HepG2 (cell line): Measurements from ENCODE around the gene MCRIP2. TPM values are rescaled to one million over a fixed set of nuclear protein-coding genes. Genes with fewer than 3 reads are reported as not detected.

Experiments used
- AHR ChIP-seq: IDR thresholded peaks from 2 replicates; pipeline ENCODE4 v1.6.1; 2018; ENCODE audit warnings: missing genetic modification reagents, missing compliant biosample characterization
- E2F2 ChIP-seq: sonication (generic); formaldehyde crosslinking; IDR thresholded peaks from 2 replicates; pipeline ENCODE4 v1.4.0; 2020; ENCODE audit warnings: missing genetic modification reagents, borderline replicate concordance
- E2F5 ChIP-seq: sonication (generic); formaldehyde crosslinking; conservative IDR thresholded peaks from 2 replicates; pipeline ENCODE4 v1.4.0; 2020; ENCODE audit warnings: missing genetic modification reagents
- HOXA7 ChIP-seq: sonication (generic); formaldehyde crosslinking; IDR thresholded peaks from 2 replicates; pipeline ENCODE4 v1.8.1; 2022; ENCODE audit warnings: mild to moderate bottlenecking, missing genetic modification reagents, moderate library complexity
- TAF1 ChIP-seq: sonication (generic); formaldehyde crosslinking; IDR thresholded peaks from 2 replicates; pipeline ENCODE4 v1.4.0; 2020; ENCODE audit warnings: missing genetic modification reagents
- TCF7L2 ChIP-seq: IDR thresholded peaks from 2 replicates; pipeline ENCODE4 v1.6.1; 2011; ENCODE audit warnings: mild to moderate bottlenecking, low read depth, low read length, moderate library complexity
- TFAP4 ChIP-seq: sonication (generic); IDR thresholded peaks from 2 replicates; pipeline ENCODE4 v1.6.1; 2016; ENCODE audit warnings: low read depth, borderline replicate concordance
- TSC22D2 ChIP-seq: sonication (generic); formaldehyde crosslinking; IDR thresholded peaks from 2 replicates; pipeline ENCODE4 v1.5.1; 2020; ENCODE audit warnings: missing genetic modification reagents, mild to moderate bottlenecking, borderline replicate concordance
- U2AF2 ChIP-seq: fragments of 200-400 bp; formaldehyde crosslinking; IDR thresholded peaks from 2 replicates; pipeline ENCODE4 v1.6.1; 2017; ENCODE audit warnings: low read depth, mild to moderate bottlenecking, low read length
- ZBTB46 ChIP-seq: sonication (generic); formaldehyde crosslinking; IDR thresholded peaks from 2 replicates; pipeline ENCODE4 v1.4.0; 2020; ENCODE audit warnings: mild to moderate bottlenecking, missing genetic modification reagents, borderline replicate concordance
- ZNF207 ChIP-seq: fragments of 450-650 bp; IDR thresholded peaks from 2 replicates; pipeline ENCODE4 v1.6.1; 2016; ENCODE audit warnings: antibody characterized with exemption, borderline replicate concordance
- ZNF251 ChIP-seq: sonication (generic); formaldehyde crosslinking; IDR thresholded peaks from 2 replicates; pipeline ENCODE4 v1.9.0; 2021; ENCODE audit warnings: mild to moderate bottlenecking, missing genetic modification reagents
- ZNF318 ChIP-seq: sonication (generic); formaldehyde crosslinking; IDR thresholded peaks from 2 replicates; pipeline ENCODE4 v1.4.0; 2020; ENCODE audit warnings: mild to moderate bottlenecking, missing genetic modification reagents
- ZNF33B ChIP-seq: sonication (generic); formaldehyde crosslinking; IDR thresholded peaks from 2 replicates; pipeline ENCODE4 v1.5.1; 2020; ENCODE audit warnings: mild to moderate bottlenecking, missing genetic modification reagents
- ZNF451 ChIP-seq: sonication (generic); formaldehyde crosslinking; IDR thresholded peaks from 2 replicates; pipeline ENCODE4 v1.5.0; 2020; ENCODE audit warnings: mild to moderate bottlenecking, missing genetic modification reagents
- ZNF589 ChIP-seq: sonication (generic); formaldehyde crosslinking; conservative IDR thresholded peaks from 2 replicates; pipeline ENCODE4 v1.8.0; 2022; ENCODE audit warnings: mild to moderate bottlenecking, moderate library complexity, missing genetic modification reagents
- polyA plus RNA-seq, 8 experiments: library from polyadenylated mRNA; depleted of rRNA in 3 of 8; stranded (reverse) in 7 of 8; unstranded in 1 of 8; fragments of >200 nt; fragmentation: Illumina TruSeq in 4 of 8; extraction: Trizol in 4 of 8; gene quantifications; 2 replicates each; pipeline versions ENCODE4 v1.2.1 to v1.2.3, GENCODE V29; 2011 to 2016; ENCODE audit warnings: low read depth in 4 of 8, missing spikeins in 1 of 8, mixed read lengths in 1 of 8; ENCODE audit not compliant: insufficient read depth in 1 of 8
- total RNA-seq, 5 experiments: library from RNA; depleted of rRNA; stranded (reverse); fragments of >200 nt; fragmentation: Illumina TruSeq; extraction: Trizol; gene quantifications; 2 replicates each; pipeline ENCODE4 v1.2.3, GENCODE V29; 2016; ENCODE audit warnings: low read depth in 1 of 5

The MCRIP2 gene
- total and polyA plus RNA-seq, 2 of the 13 experiments (the other 11 are each of a cell fraction or from before 2014, with no cell fraction given): 39.6 to 76.7 TPM

GRCh38 chr16:679814-680624 is 38.4 kb downstream of the MCRIP2 start, which contains the start of gene STUB1 (continued):
- TF ChIP-seq E2F5 (CRISPR knock-in tag): no peak
- TF ChIP-seq TAF1 (CRISPR knock-in tag): peak; percentile 16; the same call in 1 of the 2 replicates
- TF ChIP-seq ZNF318: no peak
- no peak for TF ChIP-seq E2F2 (CRISPR knock-in tag)
- no peak for TF ChIP-seq ZBTB46 (CRISPR knock-in tag)
- no peak for TF ChIP-seq AHR (CRISPR knock-in tag)
- TF ChIP-seq TSC22D2: no peak
- no peak for TF ChIP-seq ZNF207
- no peak for TF ChIP-seq ZNF589 (CRISPR knock-in tag)
- no peak for TF ChIP-seq HOXA7
- TF ChIP-seq TFAP4: no peak
- TF ChIP-seq U2AF2: no peak
- no peak for TF ChIP-seq ZNF451 (CRISPR knock-in tag)
- TF ChIP-seq ZNF251 (CRISPR knock-in tag): no peak
- no peak for TF ChIP-seq TCF7L2
- TF ChIP-seq ZNF33B: no peak
